Panc1 (cell line): Measurements from ENCODE around the gene DLG2. TPM values are rescaled to one million over a fixed set of nuclear protein-coding genes. Genes with fewer than 3 reads are reported as not detected.

ENCODE experiments used
- ATAC-seq: fragments of 200-7000 bp; cut with Tn5 transposase; 2 replicates; pipeline ENCODE4 v1.9.1; 2020; ENCODE audit warnings: mild to moderate bottlenecking, moderate library complexity
- BruUV-seq: library from RNA; stranded (reverse); fragments of 400-500 nt; replicated peaks from 2 replicates; lab custom pipeline; 2021; lab: Mats Ljungman, UMichigan
- CTCF ChIA-PET: fragments of 300-600 bp; sonication (Branson Sonifier 250); formaldehyde crosslinking; loops from one replicate; lab custom pipeline; 2022; ENCODE audit warnings: antibody characterized with exemption; lab: Charles Lee
- POLR2A ChIA-PET: fragments of 300-600 bp; sonication (Branson Sonifier 250); formaldehyde crosslinking; loops from one replicate; lab custom pipeline; 2022; ENCODE audit warnings: antibody characterized with exemption; lab: Charles Lee
- DNase-seq: peaks from one replicate; pipeline ENCODE4 v3.0.0-alpha.2; 2010; ENCODE audit warnings: low read depth, low spot score
- H3K27ac ChIP-seq: 2 replicates; pipeline ENCODE4 v1.5.1; 2011; ENCODE audit warnings: mild to moderate bottlenecking, low read length, inconsistent platforms
- H3K27me3 ChIP-seq: fragments of 200-500 bp; sonication (Bioruptor generic); 2 replicates; pipeline ENCODE4 v1.6.0; 2014; ENCODE audit warnings: low read length, inconsistent platforms; ENCODE audit not compliant: control insufficient read depth, insufficient read depth
- H3K36me3 ChIP-seq: fragments of 200-500 bp; sonication (Bioruptor generic); 2 replicates; pipeline ENCODE4 v1.5.1; 2014; ENCODE audit warnings: inconsistent platforms, mild to moderate bottlenecking, low read length, moderate library complexity; ENCODE audit not compliant: control insufficient read depth, insufficient read depth
- H3K4me1 ChIP-seq: 2 replicates; pipeline ENCODE4 v1.5.1; 2011; ENCODE audit warnings: inconsistent platforms, mild to moderate bottlenecking, low read length, moderate library complexity; ENCODE audit not compliant: control insufficient read depth, insufficient read depth
- H3K4me3 ChIP-seq, 2 experiments: 2 replicates each; pipeline ENCODE4 v1.5.1; 2011 to 2012; ENCODE audit warnings: low read depth in 2 of 2, low read length in 2 of 2, mild to moderate bottlenecking in 2 of 2, inconsistent platforms in 1 of 2, moderate library complexity in 1 of 2
- H3K9me3 ChIP-seq: fragments of 200-500 bp; sonication (Bioruptor generic); 2 replicates; pipeline ENCODE4 v1.5.1; 2014; ENCODE audit warnings: low read depth, mild to moderate bottlenecking, inconsistent platforms, low read length, moderate library complexity; ENCODE audit not compliant: control insufficient read depth, insufficient read depth
- POLR2AphosphoS5 ChIP-seq: IDR thresholded peaks from 2 replicates; pipeline ENCODE4 v1.6.1; 2012; ENCODE audit warnings: mild to moderate bottlenecking, low read depth, low read length, moderate library complexity
- SIN3A ChIP-seq: IDR thresholded peaks from 2 replicates; pipeline ENCODE4 v1.6.1; 2012; ENCODE audit warnings: low read depth, mild to moderate bottlenecking, low read length, moderate library complexity, borderline replicate concordance; ENCODE audit not compliant: insufficient read depth
- TCF7L2 ChIP-seq: IDR thresholded peaks from 2 replicates; pipeline ENCODE4 v1.6.1; 2011; ENCODE audit warnings: mild to moderate bottlenecking, low read depth, low read length, inconsistent platforms
- in situ Hi-C: cut with HindIII; loops from 2 replicates; pipeline ENCODE4 v1.10.0; 2016; ENCODE audit warnings: low sequenced_read_pairs, low pct_unique_long_range_greater_than_20kb
- intact Hi-C: fragments of 100-400 bp; cut with micrococcal nuclease; formaldehyde crosslinking; loops from one replicate; pipeline ENCODE4 v1.10.0; 2022; ENCODE audit not compliant: unreplicated experiment
- total RNA-seq: library from RNA; stranded (reverse); gene quantifications from one replicate; pipeline ENCODE4 v1.2.1, GENCODE V29; 2021; ENCODE audit not compliant: unreplicated experiment
- TF ChIP-seq, protein P1 (sequence below), 2 experiments: IDR thresholded peaks; 2 replicates each; pipeline ENCODE4 v1.6.1; 2011 to 2012; ENCODE audit warnings: low read depth in 2 of 2, control low read depth in 1 of 2, low read length in 1 of 2, mild to moderate bottlenecking in 1 of 2, moderate library complexity in 1 of 2; ENCODE audit not compliant: insufficient read depth in 1 of 2
- TF ChIP-seq, protein P2 (sequence below): fragments of 450-650 bp; IDR thresholded peaks from 2 replicates; pipeline ENCODE4 v1.5.1; 2017; ENCODE audit warnings: mild to moderate bottlenecking

Gene DLG2
- total RNA-seq, 1 experiment from 2014 or later = 4.2 TPM

DNA sequence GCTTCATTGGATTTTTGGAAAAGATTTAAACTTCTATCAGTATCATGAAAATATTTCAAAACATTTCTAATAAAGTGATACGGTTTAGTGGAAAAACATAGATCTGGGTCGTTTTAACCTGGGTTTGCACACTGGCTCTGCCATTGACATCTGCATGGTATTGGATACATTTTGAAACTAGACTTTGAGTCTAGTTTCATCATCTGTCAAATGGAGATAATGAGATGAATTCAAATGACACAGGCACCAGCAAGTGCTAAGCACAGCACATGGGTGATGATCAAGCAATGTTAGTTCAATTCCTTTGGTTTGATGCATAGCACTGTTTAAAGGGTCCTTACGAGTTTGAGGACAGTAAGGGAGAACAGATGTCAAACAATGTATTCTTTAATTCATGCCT, 1522.0 kb downstream of the DLG2 start:
- DNase-seq = no peak
- CTCF ChIA-PET = no interaction called here
- Histone ChIP-seq H3K4me3 (no peak overlapping the region), H3K4me1 (no peaks in the 10 kb centered on the region), H3K9me3 (no peaks in the 10 kb centered on the region), H3K27ac (no peak overlapping the region), H3K36me3 (no peaks in the 10 kb centered on the region), H3K27me3 (no peaks in the 10 kb centered on the region)
- POLR2A ChIA-PET = no interaction called here
- no peak for TF ChIP-seq TCF7L2
- TF ChIP-seq, protein P1, sequence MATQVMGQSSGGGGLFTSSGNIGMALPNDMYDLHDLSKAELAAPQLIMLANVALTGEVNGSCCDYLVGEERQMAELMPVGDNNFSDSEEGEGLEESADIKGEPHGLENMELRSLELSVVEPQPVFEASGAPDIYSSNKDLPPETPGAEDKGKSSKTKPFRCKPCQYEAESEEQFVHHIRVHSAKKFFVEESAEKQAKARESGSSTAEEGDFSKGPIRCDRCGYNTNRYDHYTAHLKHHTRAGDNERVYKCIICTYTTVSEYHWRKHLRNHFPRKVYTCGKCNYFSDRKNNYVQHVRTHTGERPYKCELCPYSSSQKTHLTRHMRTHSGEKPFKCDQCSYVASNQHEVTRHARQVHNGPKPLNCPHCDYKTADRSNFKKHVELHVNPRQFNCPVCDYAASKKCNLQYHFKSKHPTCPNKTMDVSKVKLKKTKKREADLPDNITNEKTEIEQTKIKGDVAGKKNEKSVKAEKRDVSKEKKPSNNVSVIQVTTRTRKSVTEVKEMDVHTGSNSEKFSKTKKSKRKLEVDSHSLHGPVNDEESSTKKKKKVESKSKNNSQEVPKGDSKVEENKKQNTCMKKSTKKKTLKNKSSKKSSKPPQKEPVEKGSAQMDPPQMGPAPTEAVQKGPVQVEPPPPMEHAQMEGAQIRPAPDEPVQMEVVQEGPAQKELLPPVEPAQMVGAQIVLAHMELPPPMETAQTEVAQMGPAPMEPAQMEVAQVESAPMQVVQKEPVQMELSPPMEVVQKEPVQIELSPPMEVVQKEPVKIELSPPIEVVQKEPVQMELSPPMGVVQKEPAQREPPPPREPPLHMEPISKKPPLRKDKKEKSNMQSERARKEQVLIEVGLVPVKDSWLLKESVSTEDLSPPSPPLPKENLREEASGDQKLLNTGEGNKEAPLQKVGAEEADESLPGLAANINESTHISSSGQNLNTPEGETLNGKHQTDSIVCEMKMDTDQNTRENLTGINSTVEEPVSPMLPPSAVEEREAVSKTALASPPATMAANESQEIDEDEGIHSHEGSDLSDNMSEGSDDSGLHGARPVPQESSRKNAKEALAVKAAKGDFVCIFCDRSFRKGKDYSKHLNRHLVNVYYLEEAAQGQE (IDR thresholded peaks at IDR 0.05; ENCODE audit: insufficient read depth in 1 of 2, low read depth in 2 of 2, low read length in 1 of 2) = no peak
- TF ChIP-seq, protein P2, sequence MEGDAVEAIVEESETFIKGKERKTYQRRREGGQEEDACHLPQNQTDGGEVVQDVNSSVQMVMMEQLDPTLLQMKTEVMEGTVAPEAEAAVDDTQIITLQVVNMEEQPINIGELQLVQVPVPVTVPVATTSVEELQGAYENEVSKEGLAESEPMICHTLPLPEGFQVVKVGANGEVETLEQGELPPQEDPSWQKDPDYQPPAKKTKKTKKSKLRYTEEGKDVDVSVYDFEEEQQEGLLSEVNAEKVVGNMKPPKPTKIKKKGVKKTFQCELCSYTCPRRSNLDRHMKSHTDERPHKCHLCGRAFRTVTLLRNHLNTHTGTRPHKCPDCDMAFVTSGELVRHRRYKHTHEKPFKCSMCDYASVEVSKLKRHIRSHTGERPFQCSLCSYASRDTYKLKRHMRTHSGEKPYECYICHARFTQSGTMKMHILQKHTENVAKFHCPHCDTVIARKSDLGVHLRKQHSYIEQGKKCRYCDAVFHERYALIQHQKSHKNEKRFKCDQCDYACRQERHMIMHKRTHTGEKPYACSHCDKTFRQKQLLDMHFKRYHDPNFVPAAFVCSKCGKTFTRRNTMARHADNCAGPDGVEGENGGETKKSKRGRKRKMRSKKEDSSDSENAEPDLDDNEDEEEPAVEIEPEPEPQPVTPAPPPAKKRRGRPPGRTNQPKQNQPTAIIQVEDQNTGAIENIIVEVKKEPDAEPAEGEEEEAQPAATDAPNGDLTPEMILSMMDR = no peak
- TF ChIP-seq POLR2AphosphoS5 = no peak
- TF ChIP-seq SIN3A = no peak
- intact Hi-C loops = no loop called here
- no peak for ATAC-seq
- in situ Hi-C loops = no loop called here
- no TSS peak for BruUV-seq

DNA sequence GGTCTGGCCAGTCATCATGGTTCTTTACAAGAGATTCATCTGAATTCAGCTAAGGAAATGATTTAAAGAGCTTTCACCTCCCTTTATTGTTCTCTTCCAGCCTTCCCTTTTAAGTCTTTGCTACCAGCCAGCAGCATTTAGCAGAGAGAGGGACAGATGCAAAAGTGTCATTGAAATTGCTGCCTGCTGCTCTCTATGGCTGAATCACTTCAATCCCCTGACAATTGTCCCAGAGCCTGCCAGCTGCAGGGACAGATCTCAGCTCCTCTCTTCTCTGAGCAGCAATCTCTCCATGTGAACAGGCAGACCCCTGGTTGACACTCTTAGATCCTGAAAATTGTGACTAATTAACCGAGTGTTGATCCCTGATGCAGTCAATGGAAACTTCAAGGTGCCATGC, 1524.0 kb downstream of the DLG2 start:
- DNase-seq (no peak), ATAC-seq (no peak)
- ChIA-PET POLR2A (no interaction called here), CTCF (no interaction called here)
- intact Hi-C loops (no loop called here), in situ Hi-C loops (no loop called here)
- Histone ChIP-seq H3K4me3 (no peak overlapping the region), H3K27me3 (no peaks in the 10 kb centered on the region), H3K9me3 (no peaks in the 10 kb centered on the region), H3K36me3 (no peaks in the 10 kb centered on the region), H3K27ac (no peak overlapping the region), H3K4me1 (no peaks in the 10 kb centered on the region)
- BruUV-seq = no TSS peak
- TF ChIP-seq, protein P2 = no peak
- TF ChIP-seq, protein P1 (IDR thresholded peaks at IDR 0.05; ENCODE audit: insufficient read depth in 1 of 2, low read depth in 2 of 2, low read length in 1 of 2) = no peak
- no peak for TF ChIP-seq SIN3A
- no peak for TF ChIP-seq TCF7L2
- TF ChIP-seq POLR2AphosphoS5 = no peak
